Upper lobe of right lung (tissue), 1 donor: Measurements from ENCODE around the gene FANCG. TPM values are rescaled to one million over a fixed set of nuclear protein-coding genes. Genes with fewer than 3 reads are reported as not detected.

Experiments
- ATAC-seq: fragments of 200-7000 bp; cut with Tn5 transposase; one replicate; pipeline ENCODE4 v1.9.1; 2020; ENCODE audit warnings: mild to moderate bottlenecking, moderate library complexity
- DNase-seq: peaks from one replicate; pipeline ENCODE4 v3.0.0-alpha.2; 2020
- H3K27ac ChIP-seq: fragments of 200-600 bp; one replicate; pipeline ENCODE4 v1.8.0; 2022
- H3K27me3 ChIP-seq: fragments of 200-600 bp; one replicate; pipeline ENCODE4 v1.8.0; 2022; ENCODE audit warnings: mild to moderate bottlenecking
- H3K36me3 ChIP-seq: fragments of 200-600 bp; one replicate; pipeline ENCODE4 v1.8.0; 2022
- H3K4me1 ChIP-seq: fragments of 200-600 bp; one replicate; pipeline ENCODE4 v1.8.0; 2022
- H3K4me3 ChIP-seq: fragments of 200-600 bp; one replicate; pipeline ENCODE4 v1.8.0; 2022; ENCODE audit warnings: mild to moderate bottlenecking
- H3K9me3 ChIP-seq: fragments of 200-600 bp; one replicate; pipeline ENCODE4 v1.8.0; 2022
- intact Hi-C: fragments of 100-400 bp; cut with DNase I; formaldehyde crosslinking; loops from one replicate; pipeline ENCODE4 v1.11.0; 2022
- total RNA-seq: library from RNA; stranded (reverse); fragmentation: NEBNext Ultra II Directional; extraction: Animal tissue kit (Norgen Biotek cat#: 25700); gene quantifications from one replicate; pipeline ENCODE4 v1.2.1, GENCODE V29; 2021
- TF ChIP-seq, protein P1 (sequence below): fragments of 200-600 bp; IDR thresholded peaks from one replicate; pipeline ENCODE4 v1.8.0; 2022; ENCODE audit warnings: antibody characterized with exemption
- donor health status: DM: no; HTN: yes; CAD: no; lungs with severe emphysema.

FANCG gene
- total RNA-seq, 1 donor from 2014 or later, result 9.4 TPM

DNA sequence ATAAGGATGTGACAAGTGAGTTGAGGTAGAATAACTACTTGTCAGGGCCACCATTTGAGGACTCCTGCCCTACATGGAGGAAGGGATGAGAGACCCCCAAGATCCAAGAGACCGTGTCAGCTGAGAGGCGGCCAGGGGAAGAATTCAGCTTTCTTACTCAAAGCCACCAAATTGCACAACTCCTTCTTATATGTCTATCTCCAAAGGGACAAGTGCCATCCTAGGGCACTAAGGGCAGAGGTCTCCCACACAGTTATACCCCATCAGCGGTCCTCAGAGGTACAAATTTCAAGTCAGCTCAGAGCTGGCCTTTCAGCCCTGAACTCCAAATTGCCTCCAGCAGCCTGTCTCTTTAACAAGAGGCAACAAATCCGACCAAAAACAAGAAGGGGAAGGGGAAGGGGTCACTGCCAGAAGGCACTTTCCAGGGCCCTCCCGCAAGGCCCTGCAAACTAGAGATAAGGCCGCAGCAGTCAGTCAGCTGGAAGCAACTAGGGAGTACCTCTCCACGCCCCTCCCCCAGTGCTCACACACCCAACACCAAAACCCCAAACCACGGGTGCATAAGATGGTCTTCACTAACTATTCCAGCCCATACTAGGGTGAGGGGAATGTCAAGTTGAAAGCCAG is 29.3 kb upstream of the FANCG start:
- peaks cover 44% of the 10 kb centered on the region for H3K36me3 ChIP-seq
- TF ChIP-seq, protein P1, sequence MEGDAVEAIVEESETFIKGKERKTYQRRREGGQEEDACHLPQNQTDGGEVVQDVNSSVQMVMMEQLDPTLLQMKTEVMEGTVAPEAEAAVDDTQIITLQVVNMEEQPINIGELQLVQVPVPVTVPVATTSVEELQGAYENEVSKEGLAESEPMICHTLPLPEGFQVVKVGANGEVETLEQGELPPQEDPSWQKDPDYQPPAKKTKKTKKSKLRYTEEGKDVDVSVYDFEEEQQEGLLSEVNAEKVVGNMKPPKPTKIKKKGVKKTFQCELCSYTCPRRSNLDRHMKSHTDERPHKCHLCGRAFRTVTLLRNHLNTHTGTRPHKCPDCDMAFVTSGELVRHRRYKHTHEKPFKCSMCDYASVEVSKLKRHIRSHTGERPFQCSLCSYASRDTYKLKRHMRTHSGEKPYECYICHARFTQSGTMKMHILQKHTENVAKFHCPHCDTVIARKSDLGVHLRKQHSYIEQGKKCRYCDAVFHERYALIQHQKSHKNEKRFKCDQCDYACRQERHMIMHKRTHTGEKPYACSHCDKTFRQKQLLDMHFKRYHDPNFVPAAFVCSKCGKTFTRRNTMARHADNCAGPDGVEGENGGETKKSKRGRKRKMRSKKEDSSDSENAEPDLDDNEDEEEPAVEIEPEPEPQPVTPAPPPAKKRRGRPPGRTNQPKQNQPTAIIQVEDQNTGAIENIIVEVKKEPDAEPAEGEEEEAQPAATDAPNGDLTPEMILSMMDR, result no peak
- DNase-seq, result no peak
- no peak for ATAC-seq
- no peaks in the 10 kb centered on the region for H3K9me3 ChIP-seq
- intact Hi-C loops, result no loop called here
- no peak overlapping the region for H3K27ac ChIP-seq
- no peak overlapping the region for H3K4me3 ChIP-seq
- peaks cover 36% of the 10 kb centered on the region for H3K4me1 ChIP-seq
- no peaks in the 10 kb centered on the region for H3K27me3 ChIP-seq

DNA sequence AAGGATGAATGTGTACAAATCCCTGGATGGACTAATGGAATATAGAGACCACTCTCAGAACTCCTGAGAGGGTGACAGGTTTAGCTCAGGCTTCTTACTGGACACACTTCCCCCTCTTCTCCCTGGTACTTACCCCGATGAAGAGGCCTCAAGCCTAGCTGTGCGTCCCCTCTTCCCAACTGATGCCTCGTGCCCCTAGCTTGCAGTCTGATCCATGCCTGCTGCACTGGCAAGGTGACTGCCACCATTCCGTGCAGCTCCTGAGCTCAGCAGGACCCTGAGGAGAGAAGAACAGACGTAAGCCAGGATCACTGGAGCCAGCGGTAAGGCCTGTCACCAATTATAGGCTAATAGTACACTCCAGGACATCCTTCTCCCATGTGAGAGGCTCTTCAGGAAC is 28.7 kb upstream of the FANCG start:
- Histone ChIP-seq H3K4me3 (no peak overlapping the region), H3K9me3 (no peaks in the 10 kb centered on the region), H3K36me3 (peaks cover 44% of the 10 kb centered on the region), H3K4me1 (peaks cover 32% of the 10 kb centered on the region), H3K27me3 (no peaks in the 10 kb centered on the region), H3K27ac (no peak overlapping the region)
- intact Hi-C loops, result no loop called here
- TF ChIP-seq, protein P1, result no peak
- no peak for ATAC-seq
- DNase-seq, result no peak

DNA sequence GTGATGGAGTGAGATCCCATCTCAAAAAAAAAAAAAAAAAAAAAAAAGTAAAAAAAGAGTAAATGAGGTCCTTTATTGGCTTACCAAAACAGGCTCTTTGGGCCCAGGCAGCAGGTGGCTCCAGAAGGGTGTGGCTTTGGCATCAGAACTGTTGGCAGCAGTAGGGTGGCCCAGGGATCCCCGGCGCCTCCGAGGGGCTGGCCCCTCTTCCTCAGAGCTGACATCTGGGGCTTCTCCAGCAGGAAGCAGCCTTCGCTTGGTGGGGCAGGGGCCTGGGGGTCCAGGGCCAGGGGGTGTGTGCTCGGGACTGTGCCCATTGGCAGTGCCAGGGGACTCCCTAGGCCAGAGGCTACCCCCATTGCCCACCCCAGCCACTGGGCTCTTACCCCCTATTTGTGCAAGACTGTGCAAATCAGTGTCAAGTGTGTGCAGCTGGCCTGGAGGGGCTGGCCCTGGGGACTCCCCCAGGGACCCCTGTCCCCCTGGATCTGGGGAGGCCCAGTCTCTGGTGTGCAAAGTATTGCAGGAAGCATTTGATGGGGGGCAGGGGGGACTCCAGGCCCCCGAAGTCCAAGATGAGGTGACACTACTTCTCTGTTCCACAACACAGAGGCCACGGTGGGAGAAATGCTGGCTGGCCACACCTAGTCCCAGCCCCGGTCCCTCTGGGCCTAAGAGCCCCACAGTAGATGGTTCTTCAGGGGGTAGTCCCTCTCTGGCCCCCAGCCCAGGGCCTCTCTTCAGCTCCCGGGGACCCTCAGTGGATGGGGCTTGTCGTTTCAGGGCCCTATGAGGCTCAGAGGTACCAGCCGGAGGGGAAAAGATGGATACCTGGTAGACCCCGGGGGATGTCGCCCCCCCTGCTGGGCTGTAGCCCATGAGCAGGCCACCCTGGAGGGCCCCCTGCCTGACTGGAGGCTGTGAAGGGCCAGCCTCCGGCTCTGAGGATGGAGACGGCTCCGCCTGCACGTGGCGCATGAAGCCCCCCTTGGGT is 27.9 kb upstream of the FANCG start:
- Histone ChIP-seq H3K27me3 (no peaks in the 10 kb centered on the region), H3K36me3 (peaks cover 44% of the 10 kb centered on the region), H3K27ac (no peak overlapping the region), H3K9me3 (no peaks in the 10 kb centered on the region), H3K4me1 (peaks cover 27% of the 10 kb centered on the region), H3K4me3 (no peak overlapping the region)
- TF ChIP-seq, protein P1, result no peak
- peak; percentile 48 for DNase-seq
- intact Hi-C loops, result no loop called here
- ATAC-seq, result no peak

DNA sequence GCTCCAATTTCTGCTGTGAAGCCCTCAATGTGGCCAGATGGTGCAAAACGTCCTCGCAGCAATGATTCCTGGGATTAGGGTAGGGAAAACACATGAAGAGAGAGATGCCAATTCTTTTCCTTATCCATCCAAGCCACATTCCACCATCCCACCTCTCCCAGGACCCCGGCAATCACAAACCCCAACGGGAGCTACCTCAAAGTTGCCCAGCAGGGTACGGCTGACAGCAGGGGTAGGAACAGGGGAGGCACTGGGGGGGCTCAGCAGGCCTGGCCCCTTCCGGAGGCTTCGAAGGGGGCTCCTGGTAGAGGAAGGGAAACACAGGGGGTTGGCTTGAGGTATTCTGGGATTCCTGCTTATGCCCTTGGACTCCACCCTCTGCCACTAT is 26.6 kb upstream of the FANCG start:
- Histone ChIP-seq H3K27me3 (no peaks in the 10 kb centered on the region), H3K4me3 (no peak overlapping the region), H3K36me3 (peaks cover 48% of the 10 kb centered on the region), H3K4me1 (peaks cover 30% of the 10 kb centered on the region), H3K9me3 (no peaks in the 10 kb centered on the region), H3K27ac (no peak overlapping the region)
- TF ChIP-seq, protein P1, result no peak
- DNase-seq (peak; percentile 48), ATAC-seq (no peak)
- intact Hi-C loops, result no loop called here

DNA sequence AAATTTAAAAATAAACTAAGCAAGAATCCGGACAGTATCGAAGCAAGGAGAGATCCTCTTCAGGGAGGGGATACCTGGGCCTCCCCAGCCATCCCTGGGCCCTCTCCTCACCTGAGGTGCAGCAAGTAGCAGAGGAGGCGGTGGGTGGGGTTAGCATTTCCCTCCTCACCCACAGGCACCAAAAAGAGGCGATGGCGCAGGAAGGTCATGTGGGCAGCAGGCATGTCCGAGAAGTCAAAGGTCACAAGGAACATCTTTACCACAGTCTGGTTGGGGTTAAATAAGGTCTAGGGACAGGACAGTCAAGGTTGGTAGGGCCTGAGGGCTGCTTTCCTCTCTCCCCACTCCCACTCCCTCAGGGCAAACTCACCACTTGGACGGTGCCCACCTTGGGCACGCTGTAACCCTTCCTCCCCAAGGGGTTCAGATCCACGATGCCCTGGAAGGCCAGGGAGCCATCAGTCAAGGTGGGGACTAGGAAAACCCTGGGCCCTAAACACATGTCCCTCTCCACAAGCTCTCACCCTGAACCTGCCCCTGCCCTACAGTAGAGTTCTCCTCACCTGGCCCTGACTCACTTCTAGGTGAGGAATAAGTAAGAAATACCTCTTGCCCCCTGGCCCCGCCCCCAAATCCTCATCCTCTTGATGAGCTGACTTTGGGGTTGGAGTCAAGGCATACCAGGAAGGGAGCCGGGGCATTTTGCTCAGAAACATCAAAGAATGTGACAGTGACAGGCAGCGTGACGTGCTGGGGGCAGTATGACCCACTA is 26.0 kb upstream of the FANCG start:
- no peak for ATAC-seq
- TF ChIP-seq, protein P1, result no peak

More for the DNA sequence above, 26.0 kb upstream of the FANCG start:
- peaks cover 54% of the 10 kb centered on the region for H3K36me3 ChIP-seq
- peaks cover 28% of the 10 kb centered on the region for H3K4me1 ChIP-seq
- intact Hi-C loops, result no loop called here
- H3K27ac ChIP-seq, result no peak overlapping the region
- no peaks in the 10 kb centered on the region for H3K9me3 ChIP-seq
- no peak overlapping the region for H3K4me3 ChIP-seq
- DNase-seq, result peak; percentile 53
- no peaks in the 10 kb centered on the region for H3K27me3 ChIP-seq
